ENCODE results near the gene DDX20. TPM values are rescaled to one million over a fixed set of nuclear protein-coding genes. Genes with fewer than 3 reads are reported as not detected.

DDX20 gene
- total RNA-seq, 1 donor from 2014 or later = 14.0 TPM

DNA sequence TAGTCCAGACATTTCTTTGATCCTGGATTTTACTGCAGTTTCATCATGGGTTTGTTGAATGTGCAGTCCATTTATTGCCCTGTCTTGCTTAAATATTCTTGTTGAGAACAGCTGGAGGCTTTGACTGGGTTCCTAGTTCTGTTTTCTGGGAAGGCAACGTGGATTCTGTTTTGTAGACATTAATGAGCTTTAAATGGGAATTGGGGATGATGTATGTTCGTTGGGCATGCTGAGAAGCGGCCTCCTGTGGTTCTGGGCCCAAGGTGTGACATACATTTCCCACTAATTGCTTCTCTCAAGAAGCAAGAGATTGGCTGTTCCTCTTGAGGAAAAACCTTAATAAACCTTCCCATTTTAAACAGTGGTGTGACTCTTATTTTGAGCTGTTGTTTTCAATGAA, 39.4 kb upstream of the DDX20 start:
- peaks cover 8% of the 10 kb centered on the region for H3K4me1 Mint-ChIP-seq (ENCODE audit: unreplicated experiment)
- DNase-seq (ENCODE audit: extremely low spot score, unreplicated experiment) = no peak
- H3K27me3 Mint-ChIP-seq (ENCODE audit: unreplicated experiment) = no peaks in the 10 kb centered on the region
- no peaks in the 10 kb centered on the region for H3K9me3 Mint-ChIP-seq (ENCODE audit: unreplicated experiment)
- no peak overlapping the region for H3K27ac Mint-ChIP-seq (ENCODE audit: unreplicated experiment)
- TF ChIP-seq, protein P1, sequence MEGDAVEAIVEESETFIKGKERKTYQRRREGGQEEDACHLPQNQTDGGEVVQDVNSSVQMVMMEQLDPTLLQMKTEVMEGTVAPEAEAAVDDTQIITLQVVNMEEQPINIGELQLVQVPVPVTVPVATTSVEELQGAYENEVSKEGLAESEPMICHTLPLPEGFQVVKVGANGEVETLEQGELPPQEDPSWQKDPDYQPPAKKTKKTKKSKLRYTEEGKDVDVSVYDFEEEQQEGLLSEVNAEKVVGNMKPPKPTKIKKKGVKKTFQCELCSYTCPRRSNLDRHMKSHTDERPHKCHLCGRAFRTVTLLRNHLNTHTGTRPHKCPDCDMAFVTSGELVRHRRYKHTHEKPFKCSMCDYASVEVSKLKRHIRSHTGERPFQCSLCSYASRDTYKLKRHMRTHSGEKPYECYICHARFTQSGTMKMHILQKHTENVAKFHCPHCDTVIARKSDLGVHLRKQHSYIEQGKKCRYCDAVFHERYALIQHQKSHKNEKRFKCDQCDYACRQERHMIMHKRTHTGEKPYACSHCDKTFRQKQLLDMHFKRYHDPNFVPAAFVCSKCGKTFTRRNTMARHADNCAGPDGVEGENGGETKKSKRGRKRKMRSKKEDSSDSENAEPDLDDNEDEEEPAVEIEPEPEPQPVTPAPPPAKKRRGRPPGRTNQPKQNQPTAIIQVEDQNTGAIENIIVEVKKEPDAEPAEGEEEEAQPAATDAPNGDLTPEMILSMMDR (IDR thresholded peaks at IDR 0.05) = no peak
- H3K36me3 Mint-ChIP-seq (ENCODE audit: unreplicated experiment) = peaks cover 5% of the 10 kb centered on the region
- no peak overlapping the region for H3K4me3 Mint-ChIP-seq (ENCODE audit: unreplicated experiment)

DNA sequence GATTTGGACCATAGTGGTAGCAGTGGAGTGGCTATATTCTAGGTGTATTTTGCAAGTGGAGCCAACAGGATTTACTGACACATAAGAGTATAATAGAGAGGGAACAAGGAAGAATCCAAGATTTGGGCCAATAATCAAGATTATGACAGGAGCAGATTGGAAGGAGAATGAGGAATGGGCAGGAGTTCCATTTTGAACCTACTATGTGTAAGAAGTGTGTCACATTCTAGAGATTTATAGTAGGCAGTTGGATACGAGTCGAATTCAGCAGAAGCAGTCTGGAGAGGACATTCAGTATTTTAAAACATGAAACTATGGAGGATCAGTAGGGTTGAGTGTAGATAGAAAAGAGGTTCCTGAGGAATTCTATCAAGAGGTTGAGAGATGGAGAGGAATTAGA, 38.3 kb upstream of the DDX20 start:
- Mint-ChIP-seq H3K4me1 (ENCODE audit: unreplicated experiment) (peaks cover 13% of the 10 kb centered on the region), H3K27me3 (ENCODE audit: unreplicated experiment) (no peaks in the 10 kb centered on the region), H3K36me3 (ENCODE audit: unreplicated experiment) (peaks cover 5% of the 10 kb centered on the region), H3K27ac (ENCODE audit: unreplicated experiment) (no peak overlapping the region), H3K9me3 (ENCODE audit: unreplicated experiment) (no peaks in the 10 kb centered on the region), H3K4me3 (ENCODE audit: unreplicated experiment) (no peak overlapping the region)
- TF ChIP-seq, protein P1 (IDR thresholded peaks at IDR 0.05) = no peak
- no peak for DNase-seq (ENCODE audit: extremely low spot score, unreplicated experiment)

DNA sequence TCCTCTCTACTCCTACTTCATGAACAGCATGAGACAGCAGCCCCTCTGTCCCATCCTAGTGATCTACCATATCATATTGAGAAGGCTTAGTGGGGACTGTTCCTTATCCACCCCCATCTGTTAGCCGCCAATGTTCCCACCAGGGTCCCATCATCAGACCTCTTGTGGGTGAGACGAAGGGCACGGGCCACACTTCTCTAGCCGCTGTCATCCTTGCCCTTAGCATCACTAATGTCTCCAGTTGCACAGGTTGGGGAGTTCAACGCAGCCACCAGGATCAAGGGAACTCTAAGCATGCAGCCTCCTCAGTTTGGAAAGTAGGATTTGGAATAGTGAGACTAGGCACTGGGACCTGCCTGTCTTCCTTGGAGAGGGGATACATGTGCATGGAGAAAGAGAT, 36.6 kb upstream of the DDX20 start:
- Mint-ChIP-seq H3K36me3 (ENCODE audit: unreplicated experiment) (peaks cover 5% of the 10 kb centered on the region), H3K9me3 (ENCODE audit: unreplicated experiment) (no peaks in the 10 kb centered on the region), H3K4me3 (ENCODE audit: unreplicated experiment) (no peak overlapping the region), H3K4me1 (ENCODE audit: unreplicated experiment) (peaks cover 13% of the 10 kb centered on the region), H3K27me3 (ENCODE audit: unreplicated experiment) (no peaks in the 10 kb centered on the region), H3K27ac (ENCODE audit: unreplicated experiment) (no peak overlapping the region)
- DNase-seq (ENCODE audit: extremely low spot score, unreplicated experiment) = peak; percentile 56
- TF ChIP-seq, protein P1 (IDR thresholded peaks at IDR 0.05) = no peak

DNA sequence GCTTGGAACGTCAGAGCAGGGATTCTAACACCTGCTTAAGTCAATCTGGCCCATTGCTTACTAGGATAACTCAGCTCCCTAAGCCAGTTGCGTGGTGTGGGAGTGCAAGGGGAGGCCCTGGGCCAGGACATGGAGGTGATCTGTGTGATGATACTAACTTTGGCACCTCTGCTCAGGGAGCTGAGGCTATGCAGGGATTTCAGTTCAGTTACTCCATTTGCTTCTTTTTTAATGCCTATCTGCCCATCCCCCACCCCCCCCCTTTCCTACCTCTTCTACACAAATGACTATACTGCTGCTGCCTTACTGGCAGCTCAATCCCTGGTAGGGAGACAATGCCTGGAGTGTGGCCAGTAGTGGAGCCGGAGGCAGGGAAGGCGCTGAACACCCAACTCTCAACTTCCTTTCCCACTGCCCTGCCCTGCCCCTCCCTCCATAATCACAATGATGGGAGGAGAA, 36.0 kb upstream of the DDX20 start:
- peak; percentile 63 for DNase-seq (ENCODE audit: extremely low spot score, unreplicated experiment)
- H3K4me3 Mint-ChIP-seq (ENCODE audit: unreplicated experiment) = no peak overlapping the region
- TF ChIP-seq, protein P1 (IDR thresholded peaks at IDR 0.05) = no peak
- H3K27ac Mint-ChIP-seq (ENCODE audit: unreplicated experiment) = no peak overlapping the region
- peaks cover 5% of the 10 kb centered on the region for H3K36me3 Mint-ChIP-seq (ENCODE audit: unreplicated experiment)
- no peaks in the 10 kb centered on the region for H3K27me3 Mint-ChIP-seq (ENCODE audit: unreplicated experiment)
- peaks cover 13% of the 10 kb centered on the region for H3K4me1 Mint-ChIP-seq (ENCODE audit: unreplicated experiment)
- H3K9me3 Mint-ChIP-seq (ENCODE audit: unreplicated experiment) = no peaks in the 10 kb centered on the region

DNA sequence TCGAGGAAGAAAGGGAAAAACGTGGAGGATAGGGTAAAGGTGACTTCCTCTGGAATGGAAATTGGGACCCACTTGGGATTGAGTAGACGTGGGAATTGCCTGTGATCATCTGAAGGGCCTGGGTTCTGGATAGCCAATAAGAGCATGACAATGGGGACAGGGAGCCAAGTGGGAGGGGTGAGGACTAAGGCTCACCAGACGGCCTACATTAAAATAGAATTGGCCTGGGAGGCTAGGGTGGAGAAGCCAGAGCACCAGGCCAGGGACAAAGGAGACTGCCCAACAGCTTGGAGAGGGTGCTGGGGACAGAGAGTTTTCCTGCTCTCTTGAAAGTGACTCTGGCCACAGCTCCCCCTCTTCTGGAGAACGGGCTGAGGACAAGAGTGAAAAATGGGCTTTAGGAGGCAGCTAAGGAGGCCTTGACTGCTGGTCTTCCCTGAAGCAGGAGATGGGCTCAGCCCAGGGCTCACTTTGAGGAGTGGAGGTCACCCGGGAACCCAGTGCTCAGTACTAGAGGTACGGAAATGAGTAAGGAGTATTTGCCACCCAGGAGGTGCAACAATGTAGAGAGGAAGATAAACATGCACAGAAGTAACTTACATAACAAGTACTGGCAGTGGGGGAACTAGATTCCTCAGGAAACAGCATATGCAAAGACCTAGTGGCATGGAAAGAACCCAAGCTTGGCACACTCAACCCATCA, 35.3 kb upstream of the DDX20 start:
- Mint-ChIP-seq H3K27me3 (ENCODE audit: unreplicated experiment) (no peaks in the 10 kb centered on the region), H3K9me3 (ENCODE audit: unreplicated experiment) (no peaks in the 10 kb centered on the region), H3K4me3 (ENCODE audit: unreplicated experiment) (no peak overlapping the region), H3K36me3 (ENCODE audit: unreplicated experiment) (peaks cover 5% of the 10 kb centered on the region), H3K4me1 (ENCODE audit: unreplicated experiment) (peaks cover 18% of the 10 kb centered on the region), H3K27ac (ENCODE audit: unreplicated experiment) (no peak overlapping the region)
- TF ChIP-seq, protein P1 (IDR thresholded peaks at IDR 0.05) = no peak
- peak; percentile 73 for DNase-seq (ENCODE audit: extremely low spot score, unreplicated experiment)

Data from osteocyte (in vitro differentiated cells).